Measurements from ENCODE around the gene DTX3.

GRCh38 chr12:57614948-57615500, 10.4 kb downstream of the DTX3 start:
- no peak for TF ChIP-seq CTCF (IDR thresholded peaks at IDR 0.05)
- TF ChIP-seq POLR2A (IDR thresholded peaks at IDR 0.05), result no peak

Data from body of pancreas (tissue), 4 donors.